AG09309 (cell line): Measurements from ENCODE around the gene MON2.

Experiments used
- DNase-seq: peaks from one replicate; pipeline ENCODE4 v3.0.0-alpha.2; 2010; ENCODE audit warnings: low read depth
- H3K4me3 ChIP-seq: 2 replicates; pipeline ENCODE4 v1.5.1; 2011; ENCODE audit warnings: mild to moderate bottlenecking, low read depth, low read length, moderate library complexity; ENCODE audit not compliant: control insufficient read depth
- CTCF ChIP-seq: IDR thresholded peaks from 2 replicates; pipeline ENCODE4 v1.5.1; 2011; ENCODE audit warnings: mild to moderate bottlenecking, low read depth, low read length, inconsistent platforms; ENCODE audit not compliant: insufficient read depth, control insufficient read depth; ENCODE audit errors: missing control alignments

MON2 gene

GRCh38 chr12:62643486-62643885 lies 176.9 kb downstream of the MON2 start:
- H3K4me3 ChIP-seq = no peak overlapping the region
- DNase-seq = no peak
- no peak for TF ChIP-seq CTCF

GRCh38 chr12:62646566-62646965 lies 179.9 kb downstream of the MON2 start:
- H3K4me3 ChIP-seq = no peak overlapping the region
- no peak for DNase-seq
- no peak for TF ChIP-seq CTCF

- DNase-seq = no peak
- no peak for TF ChIP-seq CTCF
- no peak overlapping the region for H3K4me3 ChIP-seq
These were observed 181.0 kb downstream of the MON2 start for GRCh38 chr12:62647586-62647985.

- no peak for DNase-seq
- TF ChIP-seq CTCF = no peak
- no peak overlapping the region for H3K4me3 ChIP-seq
These were observed 182.9 kb downstream of the MON2 start for GRCh38 chr12:62649412-62650138.
